Stimulated activated CD4-positive, alpha-beta T cell treated with anti-CD3 and anti-CD28 coated beads, Interleukin-1b, Interleukin-23, amount 100 ng/mL, for 48 hours (primary cell): ENCODE data around the gene TSPAN5.

ENCODE experiments used
- DNase-seq: peaks from one replicate; pipeline ENCODE4 v3.0.0-alpha.2; 2020

Gene TSPAN5

GRCh38 chr4:98514741-98515469 is 143.5 kb downstream of the TSPAN5 start:
- no peak for DNase-seq

DNA sequence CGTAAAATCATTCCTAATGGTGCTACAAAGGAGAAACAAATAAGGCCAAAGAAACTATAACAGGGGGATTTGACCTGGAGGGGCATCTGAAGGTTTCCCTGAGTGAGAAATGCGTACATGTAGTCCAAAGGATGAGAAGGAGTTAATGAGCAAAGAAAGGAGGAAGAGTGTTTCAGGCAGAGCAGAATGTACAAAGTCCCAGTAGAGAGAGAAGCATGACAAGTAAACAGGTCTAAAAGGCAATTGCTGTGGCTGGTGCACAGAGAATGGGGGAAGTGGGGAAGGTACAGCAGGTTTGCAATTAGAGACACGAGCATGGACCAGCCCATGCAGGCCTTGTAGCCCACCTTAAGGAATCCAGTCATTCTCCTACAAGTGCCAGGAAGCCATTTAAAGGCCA is 145.5 kb downstream of the TSPAN5 start:
- no peak for DNase-seq

- DNase-seq = peak; percentile 50
Observed at GRCh38 chr4:98510757-98511517, 147.5 kb downstream of the TSPAN5 start.

DNA sequence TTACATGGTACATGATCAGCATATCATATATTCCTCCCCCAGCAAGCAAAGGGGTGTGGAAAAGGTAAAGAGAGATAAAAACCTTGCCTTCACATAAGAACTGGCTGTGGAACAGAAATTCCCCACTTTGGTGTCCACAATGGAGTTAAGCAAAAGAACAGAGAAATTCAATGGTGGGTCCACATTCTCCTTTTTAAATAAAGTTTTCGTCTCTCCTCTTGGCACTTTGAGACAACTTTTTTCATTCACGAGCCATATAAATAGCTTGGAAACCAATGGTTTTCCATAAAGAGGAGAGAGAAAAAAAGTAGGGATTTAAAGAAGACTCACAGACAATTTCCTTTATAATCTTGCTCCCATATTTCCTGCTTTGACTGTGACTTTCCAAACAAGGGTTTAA is 148.1 kb downstream of the TSPAN5 start:
- no peak for DNase-seq

DNA sequence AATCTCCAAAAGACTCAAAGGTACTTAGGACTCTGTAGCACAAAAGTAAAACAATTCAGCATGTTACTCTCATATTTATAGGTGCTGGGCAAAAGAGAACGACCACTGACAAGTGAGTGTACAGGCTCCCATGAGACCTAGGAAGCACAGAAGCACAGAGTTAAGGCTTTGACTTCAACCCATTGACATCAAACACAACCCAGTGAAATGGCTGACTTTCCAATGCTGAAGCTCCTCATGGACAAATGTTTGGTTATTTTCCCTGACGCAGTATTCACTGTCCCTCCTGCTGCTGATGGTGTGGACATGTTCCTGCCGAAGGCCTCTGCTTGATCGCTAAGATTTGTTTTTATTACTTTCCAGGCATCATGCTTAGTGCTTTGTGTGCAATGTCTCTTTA is 148.7 kb downstream of the TSPAN5 start:
- DNase-seq = no peak

DNA sequence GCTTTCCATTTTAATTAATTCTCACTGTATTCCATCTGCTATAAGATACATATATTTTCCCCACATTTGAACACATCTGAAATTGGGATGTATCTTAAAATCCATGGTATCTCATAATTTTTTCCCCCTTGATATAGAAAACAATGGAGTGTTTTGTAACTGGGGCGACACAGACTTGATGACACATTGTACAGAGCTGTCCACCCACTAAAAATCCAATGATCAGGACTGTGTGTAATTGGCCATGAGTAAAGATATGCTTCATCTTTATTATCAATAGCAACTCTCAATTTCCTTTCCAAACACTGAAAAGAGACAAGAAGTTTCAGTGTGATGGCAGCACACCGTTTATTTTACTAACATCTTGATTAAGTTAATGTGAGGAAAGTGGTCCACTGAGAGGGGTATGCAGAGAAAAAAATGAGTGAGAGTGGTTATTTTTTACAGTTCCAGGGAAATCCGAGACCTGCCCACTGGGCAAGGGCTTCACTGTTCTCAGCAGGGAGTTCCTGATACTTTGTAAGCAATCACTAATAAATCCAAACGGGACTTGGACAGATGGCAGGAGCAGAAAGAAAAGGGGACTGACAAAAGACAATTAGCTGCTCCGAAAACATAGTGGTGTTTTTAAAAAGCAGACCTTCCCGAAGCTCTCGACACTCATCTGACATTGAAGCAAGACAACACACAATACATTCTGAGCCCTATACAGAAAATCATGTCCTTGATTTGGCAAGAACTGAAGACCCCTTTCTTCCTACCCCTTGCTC is 149.4 kb downstream of the TSPAN5 start:
- DNase-seq = no peak

- no peak for DNase-seq
Observed at GRCh38 chr4:98508248-98508647, 150.2 kb downstream of the TSPAN5 start.

- no peak for DNase-seq
Observed at GRCh38 chr4:98507299-98507698, 151.1 kb downstream of the TSPAN5 start.

- DNase-seq = no peak
Observed at GRCh38 chr4:98506462-98507132, 151.8 kb downstream of the TSPAN5 start.

DNA sequence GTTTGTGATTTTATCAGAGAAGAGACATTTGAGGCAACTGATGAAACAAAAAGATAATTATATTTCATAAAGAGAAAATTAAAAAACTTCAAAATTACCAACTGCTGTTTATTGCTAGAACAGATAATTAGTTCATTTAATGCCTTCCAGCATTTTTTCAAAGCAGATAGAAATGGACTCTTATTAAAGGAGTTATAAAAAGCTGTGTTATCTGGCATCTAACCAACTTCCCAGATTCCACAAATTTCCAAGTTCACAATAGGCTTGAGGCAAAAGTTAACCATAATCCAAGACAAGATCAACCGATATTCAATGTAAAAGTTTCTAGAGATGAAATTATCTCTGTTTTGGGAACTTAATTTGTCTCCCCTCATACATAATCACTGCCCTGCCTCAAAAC is 152.4 kb downstream of the TSPAN5 start:
- DNase-seq = no peak

- no peak for DNase-seq
Observed at GRCh38 chr4:98504091-98504490, 154.3 kb downstream of the TSPAN5 start.

DNA sequence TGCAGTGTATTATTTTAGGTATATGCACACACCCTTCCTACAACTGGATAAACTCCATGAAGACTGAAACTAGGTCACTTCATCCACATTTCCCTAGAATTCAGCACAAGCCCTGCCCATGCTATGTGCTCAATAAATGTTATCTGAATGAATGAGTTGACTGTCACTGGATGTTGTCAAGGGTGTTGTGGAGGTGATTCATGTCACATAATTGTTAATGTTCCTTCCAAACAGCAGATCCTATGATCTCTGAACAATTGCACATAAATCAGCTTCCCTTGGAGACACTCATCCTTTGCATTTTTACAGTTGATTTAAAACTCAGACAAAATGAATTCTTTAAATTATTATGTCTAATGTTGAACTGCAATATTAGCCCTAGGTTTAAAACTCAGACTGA is 154.7 kb downstream of the TSPAN5 start:
- no peak for DNase-seq

DNA sequence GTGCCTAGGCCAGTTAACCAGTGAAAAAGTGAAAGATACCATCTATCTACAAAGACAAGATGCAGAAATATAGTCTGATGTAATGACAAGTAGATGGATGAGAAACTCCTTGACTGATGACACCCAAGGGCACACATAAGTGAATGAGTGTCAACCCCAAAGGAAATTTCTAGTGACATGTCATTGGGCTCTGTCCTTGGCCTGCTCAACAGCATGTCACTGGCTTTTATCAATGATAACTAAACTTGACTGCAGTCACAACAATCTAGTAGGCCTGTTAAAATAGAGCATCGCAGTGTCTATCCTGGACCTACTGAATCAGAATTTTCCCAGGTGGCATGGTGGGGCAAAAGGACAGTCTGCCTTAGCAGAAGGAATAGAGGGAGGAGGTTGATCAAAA is 155.8 kb downstream of the TSPAN5 start:
- no peak for DNase-seq

DNA sequence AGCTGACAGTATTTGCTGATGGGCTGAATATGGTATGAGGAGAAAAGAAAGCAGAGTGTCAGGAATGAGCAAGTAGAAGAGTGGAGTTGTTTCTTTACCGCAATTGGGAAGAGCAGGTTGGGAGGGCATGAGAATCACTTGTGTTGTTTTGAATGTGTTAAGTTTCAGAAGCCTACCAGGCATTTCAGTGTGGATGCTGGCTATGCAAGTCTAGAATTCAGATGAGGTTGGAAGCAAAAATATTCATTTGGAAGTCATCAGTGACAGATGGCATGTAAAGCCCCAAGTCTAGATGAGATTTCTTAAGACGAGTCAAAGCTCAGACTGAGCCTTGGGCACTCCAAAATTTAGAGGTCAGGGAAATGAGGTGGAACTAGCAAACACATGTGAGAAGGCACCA is 156.4 kb downstream of the TSPAN5 start:
- DNase-seq = no peak

GRCh38 chr4:98501383-98501782 is 157.0 kb downstream of the TSPAN5 start:
- no peak for DNase-seq

DNA sequence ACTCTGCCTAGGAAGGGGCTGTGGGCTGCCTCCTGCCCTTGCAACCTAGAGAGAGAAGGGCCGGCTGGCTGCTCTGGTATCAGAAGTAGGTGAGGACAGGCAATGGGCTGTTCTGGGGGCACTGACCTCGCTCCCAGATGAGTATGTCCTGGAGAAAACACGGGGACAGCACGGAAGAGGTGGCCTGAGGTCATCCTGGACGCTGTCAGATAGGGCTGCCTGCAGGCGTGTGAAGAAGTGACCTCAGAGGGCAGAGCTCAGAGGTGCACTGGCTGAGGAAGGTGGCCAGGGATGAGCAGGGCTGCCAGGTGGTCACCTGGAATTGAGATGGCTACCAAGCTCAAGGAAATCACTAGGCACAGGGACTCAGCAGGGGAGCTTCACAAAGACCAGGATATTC is 159.6 kb downstream of the TSPAN5 start:
- DNase-seq = no peak

- no peak for DNase-seq
Observed at GRCh38 chr4:98496152-98496845, 162.1 kb downstream of the TSPAN5 start.

DNA sequence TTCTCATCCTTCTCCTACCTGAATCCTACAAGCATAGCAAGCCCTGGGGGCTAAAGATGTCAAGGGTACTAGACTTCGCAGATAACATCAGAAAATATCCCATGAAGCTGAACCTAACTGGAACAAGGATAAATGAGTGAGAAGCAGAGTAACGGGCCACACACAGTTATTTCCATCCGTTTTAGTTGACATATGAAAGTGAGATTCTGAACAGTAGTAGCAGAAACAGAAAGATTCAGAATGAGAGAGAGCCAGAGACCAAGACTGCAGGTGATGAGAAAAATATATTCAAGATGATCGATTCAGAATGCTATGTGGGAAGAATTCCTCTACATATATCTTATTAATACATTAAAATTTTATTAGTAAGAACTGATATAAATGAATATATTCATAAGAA is 165.1 kb downstream of the TSPAN5 start:
- no peak for DNase-seq

GRCh38 chr4:98491899-98492559 is 166.4 kb downstream of the TSPAN5 start:
- DNase-seq = no peak

GRCh38 chr4:98490251-98490650 is 168.2 kb downstream of the TSPAN5 start:
- DNase-seq = no peak

DNA sequence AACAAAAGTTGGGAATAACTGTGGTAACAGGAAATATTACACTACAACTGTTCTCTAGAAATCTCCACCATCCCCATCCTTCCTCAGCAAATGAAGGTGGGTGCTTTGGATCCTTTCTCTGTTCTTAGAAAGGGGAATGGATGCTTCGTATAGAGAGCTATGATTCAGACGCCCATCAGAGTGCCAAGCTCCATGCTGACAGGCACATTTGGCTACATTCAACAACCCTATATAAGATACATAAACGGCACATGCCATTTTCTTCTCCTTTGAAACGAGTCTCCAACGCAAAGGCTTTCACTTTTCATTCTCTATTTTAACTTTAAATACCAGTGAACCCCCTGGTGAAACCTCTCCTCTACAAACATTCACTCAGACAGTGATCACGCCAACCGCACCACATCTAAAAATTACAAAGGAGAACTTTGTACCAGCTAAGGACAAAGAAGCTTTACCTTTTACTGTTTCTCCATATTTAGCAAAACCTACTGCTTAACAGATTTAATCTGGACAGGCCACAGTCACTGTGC is 172.5 kb downstream of the TSPAN5 start:
- DNase-seq = peak; percentile 28

- no peak for DNase-seq
Observed at GRCh38 chr4:98484031-98484430, 174.4 kb downstream of the TSPAN5 start.
